Common myeloid progenitor, CD34-positive (primary cell): ENCODE results near the gene MYH6.
A peak's percentile ranks its signal among the peaks of the same experiment; 100 is the strongest.

Source experiments
- CTCF ChIA-PET: fragments of 350-600 bp; sonication (Branson Sonifier 250); formaldehyde crosslinking; loops from one replicate; lab custom pipeline; 2021; ENCODE audit warnings: antibody characterized with exemption; lab: Charles Lee
- POLR2A ChIA-PET: fragments of 350-600 bp; sonication (Branson Sonifier 250); formaldehyde crosslinking; loops from one replicate; lab custom pipeline; 2021; ENCODE audit warnings: antibody characterized with exemption; lab: Charles Lee
- DNase-seq, 3 donors: peaks; one replicate each; pipeline versions ENCODE4 v3.0.0 to v3.0.0-alpha.2; 2013
- H3K27ac ChIP-seq, 2 experiments: 1 replicate in 1 of 2; 2 replicates in 1 of 2; pipeline ENCODE4 v1.7.0; 2013; ENCODE audit warnings: inconsistent platforms in 2 of 2, low read length in 2 of 2, mild to moderate bottlenecking in 2 of 2, low read depth in 1 of 2, moderate library complexity in 1 of 2; ENCODE audit not compliant: severe bottlenecking in 2 of 2, insufficient read depth in 1 of 2, poor library complexity in 1 of 2
- H3K27me3 ChIP-seq, 5 experiments: replicated peaks in 2 of 5; 1 replicate in 3 of 5; 2 replicates in 2 of 5; pipeline versions ENCODE4 v1.6.1 to v1.7.0; 2013; ENCODE audit warnings: low read length in 4 of 5, mild to moderate bottlenecking in 2 of 5, moderate library complexity in 2 of 5, inconsistent platforms in 1 of 5; ENCODE audit not compliant: insufficient read depth in 5 of 5, control insufficient read depth in 4 of 5
- H3K36me3 ChIP-seq, 4 experiments: 1 replicate in 2 of 4; 2 replicates in 2 of 4; pipeline versions ENCODE4 v1.6.1 to v1.7.0; 2013; ENCODE audit warnings: low read length in 3 of 4, control low read depth in 1 of 4, mild to moderate bottlenecking in 1 of 4; ENCODE audit not compliant: control insufficient read depth in 4 of 4, insufficient read depth in 4 of 4
- H3K4me1 ChIP-seq, 4 experiments: 1 replicate in 3 of 4; 2 replicates in 1 of 4; pipeline versions ENCODE4 v1.6.1 to v1.7.1; 2013; ENCODE audit warnings: low read length in 3 of 4, mild to moderate bottlenecking in 3 of 4, control low read depth in 1 of 4, inconsistent platforms in 1 of 4, moderate library complexity in 1 of 4; ENCODE audit not compliant: control insufficient read depth in 4 of 4, insufficient read depth in 4 of 4; ENCODE audit errors: control extremely low read depth in 1 of 4
- H3K4me3 ChIP-seq, 7 experiments: 1 replicate in 4 of 7; 2 replicates in 3 of 7; pipeline versions ENCODE4 v1.5.1 to v1.7.0; 2013; ENCODE audit warnings: mild to moderate bottlenecking in 7 of 7, low read length in 6 of 7, moderate library complexity in 6 of 7, inconsistent platforms in 2 of 7, low read depth in 2 of 7, control low read depth in 1 of 7; ENCODE audit not compliant: insufficient read depth in 4 of 7, control insufficient read depth in 1 of 7; ENCODE audit errors: extremely low read depth in 1 of 7
- H3K9me3 ChIP-seq, 5 experiments: 1 replicate in 4 of 5; 2 replicates in 1 of 5; pipeline versions ENCODE4 v1.6.1 to v1.7.1; 2013; ENCODE audit warnings: low read length in 4 of 5, mild to moderate bottlenecking in 2 of 5, inconsistent platforms in 1 of 5, low read depth in 1 of 5, moderate library complexity in 1 of 5; ENCODE audit not compliant: control insufficient read depth in 4 of 5, insufficient read depth in 2 of 5; ENCODE audit errors: control extremely low read depth in 1 of 5
- WGBS: methylation state at CpG from one replicate; pipeline ENCODE4 v1.1.5; 2013; ENCODE audit not compliant: insufficient coverage; 5-methylcytosine and 5-hydroxymethylcytosine counted together

Gene MYH6

GRCh38 chr14:23378612-23379220 is 29.4 kb downstream of the MYH6 start:
- no peaks in the 10 kb centered on the region for H3K9me3 ChIP-seq
- H3K27me3 ChIP-seq, result peaks cover 0 to 3% (median 0%) of the 10 kb centered on the region in 5 experiments
- no peak overlapping the region for H3K4me3 ChIP-seq
- WGBS, result 86% methylated on average over 9 of the region's 11 CpGs
- no peak for DNase-seq
- H3K4me1 ChIP-seq, result peaks cover 0 to 24% (median 9%) of the 10 kb centered on the region in 4 experiments
- ChIA-PET POLR2A (no interaction called here), CTCF (interaction anchor here (1.1 to 9.0 kb wide), 11 partner anchors 10 to 259 kb away, joined by 3 to 108 read pairs (median 27); partner anchors contain the start of genes PABPN1 and SLC22A17)
- H3K36me3 ChIP-seq, result no peaks in the 10 kb centered on the region
- H3K27ac ChIP-seq, result no peak overlapping the region

GRCh38 chr14:23377573-23378563 is 30.2 kb downstream of the MYH6 start:
- Histone ChIP-seq H3K36me3 (no peaks in the 10 kb centered on the region), H3K27me3 (peaks cover 0 to 3% (median 0%) of the 10 kb centered on the region in 5 experiments), H3K27ac (no peak overlapping the region), H3K4me1 (peaks cover 0 to 21% (median 9%) of the 10 kb centered on the region in 4 experiments), H3K9me3 (no peaks in the 10 kb centered on the region), H3K4me3 (no peak overlapping the region)
- CTCF ChIA-PET, result interaction anchor here (0.6 to 9.0 kb wide), 9 partner anchors 9 to 113 kb away, joined by 3 to 108 read pairs (median 4); partner anchors contain the start of gene PABPN1
- DNase-seq, result peak; percentile 36 to 69 (median 56)
- POLR2A ChIA-PET, result no interaction called here
- WGBS, result 87% methylated on average over 8 of the region's 14 CpGs

GRCh38 chr14:23377198-23377550 is 30.9 kb downstream of the MYH6 start:
- no peak for DNase-seq
- Histone ChIP-seq H3K27me3 (peaks cover 0 to 3% (median 0%) of the 10 kb centered on the region in 5 experiments), H3K4me1 (peaks cover 0 to 15% (median 5%) of the 10 kb centered on the region in 4 experiments), H3K27ac (no peak overlapping the region), H3K4me3 (no peak overlapping the region), H3K36me3 (no peaks in the 10 kb centered on the region), H3K9me3 (no peaks in the 10 kb centered on the region)
- 92% methylated on average over 9 of the region's 11 CpGs for WGBS
- ChIA-PET POLR2A (no interaction called here), CTCF (interaction anchor here (0.6 to 9.0 kb wide), 9 partner anchors 9 to 113 kb away, joined by 3 to 108 read pairs (median 3); partner anchors contain the start of genes PABPN1 and SLC22A17)

GRCh38 chr14:23376482-23377197 is 31.4 kb downstream of the MYH6 start, which contains the start of gene CMTM5:
CMTM5 (plus strand) TSS chr14:23377046; CDS start chr14:23377252, 206 bp downstream.
- Histone ChIP-seq H3K9me3 (no peaks in the 10 kb centered on the region), H3K36me3 (no peaks in the 10 kb centered on the region), H3K27ac (no peak within 1 kb of the TSS), H3K4me1 (peaks cover 0 to 12% (median 4%) of the 10 kb centered on the region in 4 experiments), H3K4me3 (no peak within 1 kb of the TSS), H3K27me3 (peaks cover 0 to 3% (median 0%) of the 10 kb centered on the region in 5 experiments)
- CTCF ChIA-PET, result interaction anchor here (1.1 to 9.0 kb wide), 8 partner anchors 8 to 112 kb away, joined by 3 to 108 read pairs (median 4); partner anchors contain the start of genes PABPN1 and SLC22A17
- WGBS, result 85% methylated on average over 12 of the region's 13 CpGs
- POLR2A ChIA-PET, result no interaction called here
- no peak for DNase-seq

DNA sequence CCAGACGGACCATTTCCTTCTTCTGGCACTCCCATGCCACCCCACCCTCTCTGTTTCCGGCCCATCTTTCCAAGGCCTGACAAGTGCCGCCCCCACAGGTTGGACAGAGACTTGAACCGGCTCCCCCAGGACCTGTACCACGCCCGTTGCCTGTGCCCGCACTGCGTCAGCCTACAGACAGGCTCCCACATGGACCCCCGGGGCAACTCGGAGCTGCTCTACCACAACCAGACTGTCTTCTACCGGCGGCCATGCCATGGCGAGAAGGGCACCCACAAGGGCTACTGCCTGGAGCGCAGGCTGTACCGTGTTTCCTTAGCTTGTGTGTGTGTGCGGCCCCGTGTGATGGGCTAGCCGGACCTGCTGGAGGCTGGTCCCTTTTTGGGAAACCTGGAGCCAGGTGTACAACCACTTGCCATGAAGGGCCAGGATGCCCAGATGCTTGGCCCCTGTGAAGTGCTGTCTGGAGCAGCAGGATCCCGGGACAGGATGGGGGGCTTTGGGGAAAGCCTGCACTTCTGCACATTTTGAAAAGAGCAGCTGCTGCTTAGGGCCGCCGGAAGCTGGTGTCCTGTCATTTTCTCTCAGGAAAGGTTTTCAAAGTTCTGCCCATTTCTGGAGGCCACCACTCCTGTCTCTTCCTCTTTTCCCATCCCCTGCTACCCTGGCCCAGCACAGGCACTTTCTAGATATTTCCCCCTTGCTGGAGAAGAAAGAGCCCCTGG is 32.4 kb downstream of the MYH6 start:
- DNase-seq, result no peak
- Histone ChIP-seq H3K9me3 (no peaks in the 10 kb centered on the region), H3K4me1 (peaks cover 0 to 12% (median 4%) of the 10 kb centered on the region in 4 experiments), H3K36me3 (no peaks in the 10 kb centered on the region), H3K27me3 (peaks cover 0 to 4% (median 0%) of the 10 kb centered on the region in 5 experiments), H3K27ac (no peak overlapping the region), H3K4me3 (no peak overlapping the region)
- ChIA-PET POLR2A (no interaction called here), CTCF (interaction anchor here (1.2 to 9.0 kb wide), 5 partner anchors 9 to 75 kb away, joined by 3 to 108 read pairs (median 4); no protein-coding TSS in a partner anchor)
- WGBS, result 91% methylated on average over 18 of the region's 21 CpGs

- H3K4me1 ChIP-seq, result peaks cover 0 to 9% (median 4%) of the 10 kb centered on the region in 4 experiments
- ChIA-PET POLR2A (no interaction called here), CTCF (interaction anchor here (1.0 to 3.8 kb wide), 3 partner anchors 12 to 84 kb away, joined by 3 to 19 read pairs (median 3); no protein-coding TSS in a partner anchor)
- H3K4me3 ChIP-seq, result no peak overlapping the region
- 90% methylated on average over 3 of the region's 3 CpGs for WGBS
- peaks cover 0 to 6% (median 2%) of the 10 kb centered on the region in 5 experiments for H3K27me3 ChIP-seq
- H3K9me3 ChIP-seq, result no peaks in the 10 kb centered on the region
- H3K27ac ChIP-seq, result no peak overlapping the region
- DNase-seq, result no peak
- H3K36me3 ChIP-seq, result no peaks in the 10 kb centered on the region
Observed at GRCh38 chr14:23373041-23373440, 35.0 kb downstream of the MYH6 start.
